HG03175 (cell line): Measurements from ENCODE around the gene TNNT3.

ENCODE experiments used
- ATAC-seq: cut with Tn5 transposase; IDR thresholded peaks from one replicate; pipeline ENCODE4 v1.9.1; 2021; ENCODE audit warnings: mild to moderate bottlenecking, moderate library complexity; ENCODE audit not compliant: unreplicated experiment

The TNNT3 gene

GRCh38 chr11:1949922-1950321, 30.4 kb downstream of the TNNT3 start:
- ATAC-seq, result no peak

- ATAC-seq, result no peak
Measured at GRCh38 chr11:1952806-1953482, 33.4 kb downstream of the TNNT3 start.

GRCh38 chr11:1953489-1954266, 34.2 kb downstream of the TNNT3 start:
- ATAC-seq, result no peak

GRCh38 chr11:1958367-1958766, 38.9 kb downstream of the TNNT3 start:
- no peak for ATAC-seq

DNA sequence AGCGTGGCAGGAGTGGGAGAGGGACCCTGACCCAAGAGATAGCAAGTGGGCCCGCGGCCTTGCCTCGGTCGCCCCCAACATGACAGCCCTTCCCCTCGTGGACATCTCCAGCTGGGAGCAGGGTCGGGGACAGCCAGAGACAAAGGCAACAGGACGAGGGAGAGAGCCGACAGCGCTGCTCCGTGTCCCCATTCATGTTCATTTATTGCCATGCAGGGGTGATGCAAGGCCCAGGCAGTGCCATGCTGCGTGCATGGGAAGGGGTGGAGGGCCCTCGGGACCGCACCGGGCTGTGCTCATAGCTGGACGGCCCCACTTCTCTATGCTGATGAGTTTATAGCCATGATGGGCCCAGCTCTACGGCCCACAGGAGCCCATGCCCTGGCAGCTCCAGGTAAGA, 40.3 kb downstream of the TNNT3 start:
- ATAC-seq, result no peak

DNA sequence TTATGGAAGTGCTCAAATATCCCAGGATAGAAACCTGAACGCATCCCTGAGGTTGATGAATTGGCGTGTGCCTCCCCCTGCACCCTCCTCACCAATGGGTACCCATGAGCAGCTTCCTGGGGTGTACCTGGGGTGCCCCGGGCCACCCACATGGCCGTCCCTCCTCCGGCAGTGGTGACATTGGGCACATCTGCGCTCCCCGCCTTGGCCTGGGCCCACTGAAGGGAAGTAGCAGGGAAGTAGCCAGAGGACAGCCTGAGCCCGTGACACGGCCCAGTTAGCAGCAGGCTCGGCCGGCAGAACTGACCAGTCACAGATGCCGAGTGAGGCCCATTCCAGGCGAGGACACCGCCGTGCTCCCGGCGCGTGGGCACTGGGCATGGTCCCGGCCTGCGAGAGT, 44.4 kb downstream of the TNNT3 start:
- no peak for ATAC-seq

DNA sequence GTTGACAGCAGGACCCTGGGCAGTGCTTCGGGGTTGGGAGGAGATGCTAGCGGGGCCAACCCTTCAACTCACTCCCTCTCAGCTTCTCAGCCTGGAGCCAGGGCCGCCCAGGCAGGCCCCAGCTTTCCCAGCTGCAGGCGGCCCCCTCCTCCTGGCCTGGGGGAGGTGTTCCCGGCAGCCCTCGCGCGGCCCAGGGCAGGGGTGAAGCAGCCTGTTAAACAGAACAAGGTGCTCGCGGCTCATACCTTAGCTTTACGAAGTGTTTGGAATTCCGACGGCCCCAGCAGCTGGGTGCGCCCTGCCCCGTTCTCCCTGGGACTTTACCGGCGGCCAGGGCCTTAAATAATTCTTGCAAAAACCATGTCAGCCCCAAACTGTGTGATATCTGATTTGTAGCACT, 44.8 kb downstream of the TNNT3 start:
- no peak for ATAC-seq

GRCh38 chr11:1964955-1965354, 45.5 kb downstream of the TNNT3 start:
- ATAC-seq, result no peak

- ATAC-seq, result no peak
Measured at GRCh38 chr11:1966531-1966930, 47.0 kb downstream of the TNNT3 start.

GRCh38 chr11:1967641-1968225, 48.2 kb downstream of the TNNT3 start:
- no peak for ATAC-seq

DNA sequence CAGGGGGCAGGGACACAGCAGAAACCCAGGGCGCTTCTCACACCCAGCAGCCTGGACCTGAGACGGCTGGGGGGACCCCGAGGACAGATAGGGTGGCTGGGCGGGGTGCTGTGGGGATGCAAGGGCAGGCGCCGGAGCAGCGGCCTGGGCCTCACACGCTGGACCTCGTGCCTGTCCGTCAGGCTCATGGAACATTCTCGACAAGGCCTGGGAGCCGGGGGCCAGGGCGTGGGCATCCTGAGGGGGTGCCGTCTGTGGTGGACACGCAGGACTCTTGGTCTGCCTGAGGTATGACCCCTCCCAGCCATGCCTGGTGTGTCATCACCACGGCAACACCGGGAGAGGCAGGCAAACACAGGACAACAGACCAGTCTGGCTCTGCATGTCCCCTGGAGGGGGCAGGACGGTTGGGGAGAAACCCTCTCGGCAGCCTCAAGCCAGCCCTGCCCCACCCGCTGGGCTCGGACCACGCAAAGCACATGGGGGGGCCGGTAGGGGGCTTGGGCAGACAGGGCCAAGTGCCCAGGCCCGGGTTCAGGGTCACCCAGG, 49.0 kb downstream of the TNNT3 start:
- ATAC-seq, result no peak

DNA sequence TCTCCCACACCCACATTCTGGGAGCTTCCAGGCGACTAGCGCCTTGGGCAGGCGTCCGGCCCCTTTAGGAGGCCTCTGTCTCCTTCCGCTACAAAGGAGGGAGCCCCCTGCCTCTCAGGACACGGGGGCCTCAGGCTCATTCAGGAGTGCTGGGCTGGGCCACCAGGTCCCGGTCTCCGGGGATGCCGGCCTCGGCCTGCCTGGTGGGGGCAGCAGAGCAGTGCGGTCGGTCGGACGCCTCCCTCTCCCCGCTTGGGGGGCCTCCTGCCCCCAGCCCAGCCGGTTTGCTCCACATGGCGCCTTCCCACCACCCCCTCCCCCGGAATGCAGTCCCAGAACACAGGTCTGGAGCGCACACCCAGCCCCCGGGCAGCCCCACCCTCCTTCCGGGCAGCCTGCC, 49.5 kb downstream of the TNNT3 start:
- no peak for ATAC-seq

DNA sequence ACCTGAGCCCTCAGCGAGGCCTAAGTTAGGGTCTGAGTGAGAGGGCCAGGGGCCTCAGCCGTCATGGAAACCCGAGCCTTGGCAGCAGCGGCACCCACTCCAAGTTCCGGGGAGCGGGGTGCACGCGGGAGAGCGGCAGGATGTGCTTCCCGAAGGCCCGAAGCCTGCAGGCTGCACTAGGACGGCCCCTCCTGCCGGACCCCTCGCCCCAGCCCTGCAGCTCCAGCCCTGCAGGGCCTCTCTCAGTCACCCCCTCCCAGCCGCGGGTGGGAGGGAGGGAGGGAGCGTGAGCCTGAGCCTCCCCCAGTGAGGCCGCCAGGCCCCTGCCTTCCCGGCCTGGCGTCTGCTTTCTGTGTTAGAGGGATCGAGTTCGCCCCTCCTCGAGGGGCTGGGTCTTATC, 50.3 kb downstream of the TNNT3 start:
- ATAC-seq, result no peak

GRCh38 chr11:1970956-1971355, 51.5 kb downstream of the TNNT3 start:
- ATAC-seq, result no peak

DNA sequence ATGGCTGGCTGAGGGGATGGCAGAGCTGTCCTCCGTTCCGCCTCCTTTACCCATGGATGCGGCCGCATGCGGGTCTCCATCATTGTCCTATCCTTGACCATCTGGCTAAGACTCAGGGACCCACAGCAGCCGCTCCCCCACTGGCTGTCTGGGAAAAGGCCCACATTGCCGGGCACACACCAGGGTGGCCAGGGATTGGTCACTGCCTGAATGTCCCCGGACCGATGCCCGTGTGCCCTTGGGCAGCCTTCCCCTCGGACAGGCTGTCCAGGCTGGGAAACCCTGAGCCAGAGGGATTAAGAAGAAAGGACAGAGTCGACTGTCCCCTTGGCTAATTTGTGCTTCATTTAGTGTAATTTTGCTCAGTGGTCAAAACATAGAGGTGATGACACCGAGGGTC, 55.7 kb downstream of the TNNT3 start:
- ATAC-seq, result no peak

DNA sequence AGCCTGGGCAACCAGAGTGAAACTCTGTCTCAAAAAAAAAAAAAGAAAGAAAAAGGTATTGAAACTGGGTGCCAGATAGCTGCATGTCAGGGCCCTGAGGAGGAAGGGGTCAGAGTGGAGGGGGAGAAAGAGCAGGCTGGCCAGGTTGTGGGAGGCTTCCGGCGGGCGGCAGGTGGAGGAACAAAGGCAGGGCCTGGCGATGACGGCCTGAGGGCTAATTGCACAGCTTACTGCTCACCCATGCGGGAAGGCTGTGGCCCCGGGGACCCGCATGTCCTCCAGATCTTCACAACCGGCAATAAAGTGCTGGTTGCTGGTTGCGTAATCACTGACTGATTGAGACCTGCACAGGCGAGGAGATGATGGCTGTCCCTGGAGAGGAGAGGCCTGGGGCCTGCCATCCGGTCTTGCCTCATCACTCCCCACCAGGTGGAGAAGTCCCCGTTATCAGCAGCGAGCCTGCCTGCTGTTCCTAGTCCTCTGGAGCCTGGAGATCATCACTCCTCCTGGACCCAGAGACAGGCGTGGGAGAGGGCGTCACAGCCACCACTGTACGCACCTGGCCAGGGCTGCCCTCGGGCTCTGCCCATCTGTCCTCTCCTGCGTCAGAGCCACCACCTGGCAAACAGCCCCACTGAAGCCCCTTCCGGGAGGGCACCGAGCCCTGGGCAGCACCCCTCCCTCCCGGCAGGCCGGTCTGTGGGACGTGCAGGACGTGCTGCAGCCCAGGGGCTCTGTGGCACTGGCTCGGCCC, 59.4 kb downstream of the TNNT3 start:
- ATAC-seq, result no peak

DNA sequence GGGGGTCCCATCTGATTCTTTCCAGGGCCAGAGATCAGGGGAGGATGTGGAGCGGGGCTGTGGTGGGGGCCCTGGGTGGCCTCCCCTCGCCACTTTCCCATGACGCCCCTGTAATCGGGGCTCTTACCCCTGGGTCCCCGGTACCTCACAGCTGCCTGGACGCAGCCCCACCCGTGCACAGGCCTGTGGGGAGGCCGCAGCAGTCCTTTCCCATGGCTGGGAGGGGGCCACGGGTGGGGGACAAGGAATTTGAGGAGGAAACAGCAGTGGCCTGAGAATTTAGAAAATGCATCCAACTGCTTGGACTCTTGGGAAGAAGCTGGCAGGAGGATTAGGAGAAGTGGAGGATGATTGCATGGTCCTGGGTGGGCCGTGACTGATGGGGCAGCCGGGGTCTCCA, 60.1 kb downstream of the TNNT3 start:
- no peak for ATAC-seq

DNA sequence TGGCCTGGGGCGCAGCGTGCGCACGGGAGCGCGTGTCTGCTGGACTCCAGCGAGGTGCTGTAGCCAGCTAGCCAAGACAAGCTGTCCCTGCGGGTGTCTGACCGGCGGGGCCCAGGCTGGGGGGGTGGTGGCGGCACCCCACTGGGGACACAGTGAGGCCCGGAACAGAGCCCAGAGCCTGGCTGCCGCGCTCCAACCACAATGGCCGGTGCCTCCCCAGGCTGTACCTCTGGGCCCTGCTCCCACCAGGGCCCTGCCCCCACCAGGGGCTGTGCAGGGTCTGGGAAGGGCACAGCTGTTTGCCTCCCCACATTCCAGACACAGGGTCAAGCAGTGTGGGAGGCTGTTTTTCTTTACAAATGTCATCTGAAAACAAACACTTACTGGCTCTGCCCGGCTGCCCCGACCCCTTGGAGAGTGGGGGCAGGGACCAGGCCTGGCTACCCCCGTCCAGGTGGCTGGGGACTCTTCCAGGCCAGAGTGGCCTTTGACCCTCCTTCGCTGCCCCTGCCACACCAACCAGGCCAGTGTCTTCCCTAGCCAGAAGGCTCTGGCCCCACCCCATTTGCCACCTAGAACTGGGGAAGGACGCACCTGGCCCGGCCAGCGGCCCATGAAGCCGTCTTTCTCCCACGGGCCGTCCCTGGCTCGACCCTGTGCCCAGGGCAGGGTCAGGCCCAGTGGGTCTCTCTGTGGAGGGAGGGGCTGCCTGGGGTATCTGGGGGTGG, 63.5 kb downstream of the TNNT3 start:
- no peak for ATAC-seq

DNA sequence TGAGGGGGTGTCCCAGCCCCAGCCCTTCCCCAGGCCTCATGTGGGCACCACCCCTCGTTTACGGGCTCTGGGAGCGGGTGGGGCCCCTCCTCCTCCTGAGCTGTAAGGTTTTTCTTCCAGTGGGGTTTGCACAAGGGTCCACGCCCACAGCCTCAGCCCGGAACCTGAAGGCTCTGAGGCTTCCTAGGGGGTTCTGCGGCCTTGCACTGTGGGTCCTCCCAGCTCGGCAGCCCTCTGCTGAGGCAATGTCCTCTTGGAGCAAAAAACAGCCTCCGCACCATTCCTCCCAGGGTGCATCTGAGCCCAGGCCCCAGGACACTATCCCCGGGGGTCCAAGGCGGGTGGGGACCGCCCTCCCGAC, 64.1 kb downstream of the TNNT3 start:
- no peak for ATAC-seq

GRCh38 chr11:1987024-1987423, 67.5 kb downstream of the TNNT3 start:
- no peak for ATAC-seq

DNA sequence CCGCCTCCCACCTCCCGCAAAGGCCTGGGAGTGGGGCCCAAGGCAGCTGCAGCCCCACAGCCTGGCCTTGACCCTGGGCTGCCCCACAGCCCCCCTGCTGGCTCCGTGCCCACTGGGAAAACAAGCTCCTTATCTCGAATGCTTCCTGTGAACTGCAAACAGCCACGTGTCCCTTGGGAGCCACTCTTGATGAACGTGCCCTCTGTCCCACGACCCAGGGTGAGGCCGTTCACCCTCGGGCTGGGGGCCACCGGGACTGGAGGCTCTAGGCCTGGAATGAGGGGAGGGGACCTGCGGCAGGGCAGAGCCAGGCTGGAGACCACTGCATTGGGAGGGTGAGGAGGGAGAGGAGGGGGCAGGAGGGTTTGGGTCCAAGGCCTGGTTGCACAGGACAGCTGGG, 68.7 kb downstream of the TNNT3 start:
- no peak for ATAC-seq
